Measurements from ENCODE around the gene LIPE. TPM values are rescaled to one million over a fixed set of nuclear protein-coding genes. Genes with fewer than 3 reads are reported as not detected.
A peak's percentile ranks its signal among the peaks of the same experiment; 100 is the strongest.

The LIPE gene
- total RNA-seq, 4 donors from 2014 or later, result 9.5 to 26.0 TPM; not detected in 2

DNA sequence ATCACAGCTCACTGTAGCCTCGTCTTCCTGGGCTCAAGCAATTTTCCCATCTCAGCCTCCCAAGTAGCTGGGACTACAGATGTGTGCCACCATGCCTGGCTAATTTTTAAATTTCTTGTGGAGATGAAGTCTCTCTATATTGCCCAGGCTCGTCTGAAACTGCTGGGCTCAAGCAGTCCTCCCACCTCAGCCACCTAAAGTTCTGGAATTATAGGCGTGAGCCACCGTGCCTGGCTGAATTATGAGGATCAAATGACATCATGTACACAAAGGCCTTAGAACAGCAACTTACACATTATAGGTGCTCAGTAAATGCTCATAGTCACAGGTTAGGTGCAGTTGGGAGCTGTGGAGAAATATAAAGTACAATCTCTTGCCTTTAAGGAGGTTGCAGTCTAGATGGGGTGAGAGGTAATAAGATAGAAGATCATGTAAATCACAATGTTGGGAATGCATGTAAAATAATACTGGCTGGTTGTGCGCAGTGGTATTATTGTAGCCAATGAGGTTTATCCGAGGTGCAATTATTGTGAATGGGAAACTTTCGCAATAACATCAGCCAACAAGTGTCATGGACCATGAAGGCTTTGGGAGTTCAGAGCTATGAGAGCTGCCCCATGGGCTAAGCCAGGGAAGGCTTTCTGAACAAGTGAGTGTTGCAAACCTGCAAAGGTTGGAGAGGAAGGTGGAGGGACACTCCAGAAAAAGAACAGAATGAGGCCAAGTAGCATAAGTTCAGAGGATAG lies 45.4 kb upstream of the LIPE start:
- Histone ChIP-seq H3K27ac (no peak overlapping the region), H3K36me3 (no peaks in the 10 kb centered on the region), H3K4me1 (no peaks in the 10 kb centered on the region), H3K9me3 (no peaks in the 10 kb centered on the region), H3K27me3 (no peaks in the 10 kb centered on the region), H3K4me3 (no peak overlapping the region)
- DNase-seq, result no peak
- intact Hi-C loops (cut with DNase I; ENCODE audit: low total_unique reads), result no loop called here
- no peak for TF ChIP-seq POLR2A (IDR thresholded peaks at IDR 0.05)
- TF ChIP-seq, protein P1, sequence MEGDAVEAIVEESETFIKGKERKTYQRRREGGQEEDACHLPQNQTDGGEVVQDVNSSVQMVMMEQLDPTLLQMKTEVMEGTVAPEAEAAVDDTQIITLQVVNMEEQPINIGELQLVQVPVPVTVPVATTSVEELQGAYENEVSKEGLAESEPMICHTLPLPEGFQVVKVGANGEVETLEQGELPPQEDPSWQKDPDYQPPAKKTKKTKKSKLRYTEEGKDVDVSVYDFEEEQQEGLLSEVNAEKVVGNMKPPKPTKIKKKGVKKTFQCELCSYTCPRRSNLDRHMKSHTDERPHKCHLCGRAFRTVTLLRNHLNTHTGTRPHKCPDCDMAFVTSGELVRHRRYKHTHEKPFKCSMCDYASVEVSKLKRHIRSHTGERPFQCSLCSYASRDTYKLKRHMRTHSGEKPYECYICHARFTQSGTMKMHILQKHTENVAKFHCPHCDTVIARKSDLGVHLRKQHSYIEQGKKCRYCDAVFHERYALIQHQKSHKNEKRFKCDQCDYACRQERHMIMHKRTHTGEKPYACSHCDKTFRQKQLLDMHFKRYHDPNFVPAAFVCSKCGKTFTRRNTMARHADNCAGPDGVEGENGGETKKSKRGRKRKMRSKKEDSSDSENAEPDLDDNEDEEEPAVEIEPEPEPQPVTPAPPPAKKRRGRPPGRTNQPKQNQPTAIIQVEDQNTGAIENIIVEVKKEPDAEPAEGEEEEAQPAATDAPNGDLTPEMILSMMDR (IDR thresholded peaks at IDR 0.05), result no peak

DNA sequence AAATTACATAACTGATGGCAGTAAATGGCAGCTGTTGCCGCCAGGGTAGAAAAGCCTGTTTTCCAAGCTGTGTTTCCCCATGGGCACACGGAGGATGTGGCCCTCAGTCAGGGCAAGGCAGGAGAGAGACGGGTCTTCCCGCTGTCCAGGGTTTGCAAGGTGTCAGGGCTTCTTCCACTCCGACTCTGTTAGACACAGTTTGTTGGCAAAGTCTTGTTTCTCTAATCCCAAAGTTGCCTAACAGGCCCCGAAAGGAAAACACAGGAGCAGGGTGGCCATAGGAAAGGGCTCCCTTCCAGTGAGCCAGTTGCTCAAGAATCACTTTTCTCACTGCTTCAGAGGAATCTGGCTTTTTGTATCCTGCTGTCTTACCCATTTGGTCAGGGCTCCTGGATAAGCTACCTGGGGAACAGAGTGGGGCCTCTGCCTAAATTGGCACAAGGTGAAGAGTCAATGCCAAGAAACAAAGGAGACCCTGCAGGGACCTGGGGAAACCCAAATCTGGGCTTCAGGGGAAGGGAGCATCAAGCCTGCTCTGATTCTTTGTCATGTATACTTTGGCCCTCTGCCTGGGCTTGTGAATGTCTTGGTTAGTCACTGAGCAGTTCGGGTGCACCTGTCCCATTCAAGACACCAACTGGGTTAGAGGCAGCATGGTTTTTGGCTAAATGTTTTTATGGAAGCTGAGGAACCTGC lies 44.5 kb upstream of the LIPE start:
- no peak for TF ChIP-seq POLR2A (IDR thresholded peaks at IDR 0.05)
- TF ChIP-seq, protein P1 (IDR thresholded peaks at IDR 0.05), result no peak
- no peak for DNase-seq
- Histone ChIP-seq H3K27me3 (no peaks in the 10 kb centered on the region), H3K36me3 (no peaks in the 10 kb centered on the region), H3K4me3 (no peak overlapping the region), H3K4me1 (no peaks in the 10 kb centered on the region), H3K9me3 (no peaks in the 10 kb centered on the region), H3K27ac (no peak overlapping the region)
- intact Hi-C loops (cut with DNase I; ENCODE audit: low total_unique reads), result no loop called here

DNA sequence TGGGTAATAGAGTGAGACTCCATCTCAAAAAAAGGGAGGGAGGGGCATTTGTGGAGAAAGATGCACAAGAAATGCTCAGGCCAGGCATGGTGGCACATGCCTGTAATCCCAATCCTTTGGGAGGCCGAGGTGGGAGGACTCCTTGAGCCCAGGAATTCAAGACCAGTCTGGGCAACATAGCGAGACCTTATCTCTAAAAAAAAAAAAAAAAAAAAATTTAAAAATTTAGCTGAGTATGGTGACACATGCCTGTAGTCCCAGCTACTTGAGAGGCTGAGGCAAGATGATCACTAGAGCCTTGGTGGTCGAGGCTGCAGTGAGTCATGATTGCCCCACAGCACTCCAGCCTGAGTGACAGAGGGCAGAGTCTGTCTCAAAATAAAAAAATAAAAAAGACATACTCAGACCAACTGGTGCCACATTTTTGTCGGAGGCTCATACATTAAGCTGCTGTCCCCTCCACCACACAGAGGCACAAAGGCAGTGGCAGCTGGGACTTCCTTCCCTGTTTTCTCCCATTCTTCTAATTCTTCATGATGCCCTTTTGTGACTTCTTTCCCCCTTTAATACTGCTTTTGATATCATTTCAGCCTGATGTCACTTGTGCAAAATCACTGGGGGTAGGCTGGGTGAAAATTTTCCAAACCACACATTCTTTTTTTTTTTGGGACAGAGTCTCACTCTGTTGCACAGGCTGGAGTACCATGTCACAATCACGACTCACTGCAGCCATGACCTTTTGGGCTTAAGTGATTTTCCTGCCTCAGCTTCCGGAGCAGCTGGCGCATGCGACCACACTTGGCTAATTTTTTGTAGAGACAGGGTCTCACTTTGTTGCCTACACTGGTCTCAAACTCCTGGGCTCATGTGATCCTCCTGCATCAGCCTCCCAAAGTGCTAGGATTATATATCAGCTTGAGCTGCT lies 42.4 kb upstream of the LIPE start:
- Histone ChIP-seq H3K4me1 (no peaks in the 10 kb centered on the region), H3K36me3 (no peaks in the 10 kb centered on the region), H3K9me3 (no peaks in the 10 kb centered on the region), H3K4me3 (no peak overlapping the region), H3K27me3 (no peaks in the 10 kb centered on the region), H3K27ac (no peak overlapping the region)
- intact Hi-C loops (cut with DNase I; ENCODE audit: low total_unique reads), result no loop called here
- no peak for TF ChIP-seq POLR2A (IDR thresholded peaks at IDR 0.05)
- no peak for DNase-seq

DNA sequence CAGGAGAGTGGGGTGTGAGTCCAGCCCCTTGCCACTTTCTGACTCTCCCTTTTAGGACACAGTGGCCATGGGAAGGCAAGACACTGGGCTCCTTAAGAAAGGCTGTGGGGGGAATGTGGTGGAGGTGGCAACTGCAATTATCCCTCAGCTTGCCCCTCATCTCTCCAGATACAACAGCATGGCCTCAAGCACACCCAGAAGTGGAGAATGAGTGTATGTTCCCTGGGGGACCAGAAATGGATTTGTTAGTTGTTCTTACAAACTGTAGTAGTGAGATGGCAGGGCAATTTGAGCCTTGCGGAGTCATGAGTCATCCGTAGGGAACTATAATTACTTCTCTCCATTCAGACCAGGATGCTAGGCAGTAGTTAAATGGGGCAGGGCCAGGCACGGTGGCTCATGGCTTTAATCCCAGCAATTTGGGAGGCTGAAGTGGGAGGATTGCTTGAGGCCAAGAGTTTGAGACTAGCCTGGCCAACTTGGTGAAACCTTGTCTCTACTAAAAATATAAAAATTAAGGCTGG lies 41.1 kb upstream of the LIPE start:
- no peak for DNase-seq
- TF ChIP-seq, protein P1 (IDR thresholded peaks at IDR 0.05), result no peak
- TF ChIP-seq POLR2A (IDR thresholded peaks at IDR 0.05), result no peak
- Histone ChIP-seq H3K27me3 (no peaks in the 10 kb centered on the region), H3K4me1 (no peaks in the 10 kb centered on the region), H3K9me3 (no peaks in the 10 kb centered on the region), H3K36me3 (no peaks in the 10 kb centered on the region), H3K27ac (no peak overlapping the region), H3K4me3 (no peak overlapping the region)
- intact Hi-C loops (cut with DNase I; ENCODE audit: low total_unique reads), result no loop called here

DNA sequence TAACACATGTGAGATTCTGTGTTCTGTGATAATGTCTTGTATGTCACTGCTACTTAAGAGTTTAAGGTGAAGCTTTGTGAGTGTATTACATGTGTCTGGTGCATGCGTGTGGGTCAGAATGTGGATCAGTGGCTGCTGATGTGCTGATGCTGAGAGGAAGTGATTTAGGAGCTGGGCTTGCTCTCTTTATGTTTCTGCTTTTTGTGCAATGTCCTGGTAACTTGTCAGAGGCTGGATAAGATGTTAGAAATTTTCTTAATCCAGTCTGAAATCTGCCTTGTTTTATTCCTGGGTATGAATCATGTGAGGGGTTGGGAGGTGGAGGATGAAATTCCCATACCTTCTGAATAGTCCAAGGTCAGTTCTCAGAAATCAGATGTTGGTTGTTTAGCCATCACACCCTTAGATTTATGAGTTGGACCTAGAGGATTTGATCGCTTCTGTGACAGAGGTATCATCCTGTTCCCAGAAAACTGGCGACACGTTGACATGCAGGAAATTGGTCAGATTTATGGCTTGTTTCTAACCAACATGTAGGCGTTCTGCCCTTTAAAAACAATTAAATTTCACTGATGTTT lies 40.1 kb upstream of the LIPE start:
- Histone ChIP-seq H3K27ac (peak overlapping the region in 1 of 2 donors; percentile 58), H3K4me3 (no peak overlapping the region), H3K9me3 (no peaks in the 10 kb centered on the region), H3K27me3 (no peaks in the 10 kb centered on the region), H3K4me1 (no peaks in the 10 kb centered on the region), H3K36me3 (no peaks in the 10 kb centered on the region)
- intact Hi-C loops (cut with DNase I; ENCODE audit: low total_unique reads), result no loop called here
- no peak for DNase-seq
- TF ChIP-seq POLR2A (IDR thresholded peaks at IDR 0.05), result no peak
- TF ChIP-seq, protein P1 (IDR thresholded peaks at IDR 0.05), result no peak

Measured in uterus (tissue), 4 donors.